Fibroblast of villous mesenchyme (primary cell): ENCODE results near the gene MACIR. TPM values are rescaled to one million over a fixed set of nuclear protein-coding genes. Genes with fewer than 3 reads are reported as not detected.
"Not testable (repeated sequence)": the region's sequence is repeated elsewhere in the genome, so short reads cannot be mapped to it uniquely, and the experiment has no call there.

Experiments
- DNase-seq: peaks from one replicate; pipeline ENCODE4 v3.0.0-alpha.2; 2010; ENCODE audit warnings: low read depth
- H3K4me3 ChIP-seq: 2 replicates; pipeline ENCODE4 v1.5.1; 2011; ENCODE audit warnings: low read depth, mild to moderate bottlenecking, low read length
- CTCF ChIP-seq: IDR thresholded peaks from 2 replicates; pipeline ENCODE4 v1.5.1; 2012; ENCODE audit warnings: low read depth, mild to moderate bottlenecking, low read length; ENCODE audit not compliant: insufficient read depth
- total RNA-seq: library from RNA; depleted of rRNA; stranded (reverse); fragments of >200 nt; gene quantifications from 2 replicates; pipeline ENCODE4 v1.2.3, GENCODE V29; 2012

Gene MACIR
- total RNA-seq, 1 donor: 31.5 TPM

- TF ChIP-seq CTCF: no peak
- DNase-seq: no peak
- no peak overlapping the region for H3K4me3 ChIP-seq
Observed at GRCh38 chr5:103217101-103217500, 41.5 kb upstream of the MACIR start.

- no peak for TF ChIP-seq CTCF
Observed at GRCh38 chr5:103218164-103218563, 40.4 kb upstream of the MACIR start.

GRCh38 chr5:103219074-103219473 lies 39.5 kb upstream of the MACIR start:
- H3K4me3 ChIP-seq, DNase-seq: not testable (repeated sequence)

More at GRCh38 chr5:103218164-103218563, 40.4 kb upstream of the MACIR start:
- peak; percentile 94 for DNase-seq
- H3K4me3 ChIP-seq: no peak overlapping the region

GRCh38 chr5:103223031-103223955 lies 35.3 kb upstream of the MACIR start:
- no peak for TF ChIP-seq CTCF
- H3K4me3 ChIP-seq: no peak overlapping the region
- no peak for DNase-seq

GRCh38 chr5:103224118-103224893 lies 34.3 kb upstream of the MACIR start:
- H3K4me3 ChIP-seq: peak overlapping the region; percentile 25
- peak; percentile 81 for DNase-seq
- TF ChIP-seq CTCF: peak; percentile 83

- no peak overlapping the region for H3K4me3 ChIP-seq
- no peak for DNase-seq
- no peak for TF ChIP-seq CTCF
Observed at GRCh38 chr5:103224894-103225246, 33.7 kb upstream of the MACIR start.

- TF ChIP-seq CTCF: no peak
- no peak for DNase-seq
Observed at GRCh38 chr5:103228061-103228460, 30.5 kb upstream of the MACIR start.

More at GRCh38 chr5:103228061-103228460, 30.5 kb upstream of the MACIR start:
- no peak overlapping the region for H3K4me3 ChIP-seq
